ENCODE data around the gene TCHP. TPM values are rescaled to one million over a fixed set of nuclear protein-coding genes. Genes with fewer than 3 reads are reported as not detected.
A peak's percentile ranks its signal among the peaks of the same experiment; 100 is the strongest.

The TCHP gene
- total and polyA plus RNA-seq, 12 donors, result 7.0 to 14.1 (median 9.1) TPM

- H3K4me3 ChIP-seq, result no peak overlapping the region
- DNase-seq, result peak; percentile 30 to 31
- intact Hi-C loops (cut with DNase I), result loop anchor here in 1 of 10 donors (10.0 kb wide), 1 partner anchor 50 kb away; the partner anchor contains the start of genes ANKRD13A and GIT2
- peak overlapping the region in 7 of 10 donors; percentile 8 to 77 (median 48) for H3K27ac ChIP-seq
- WGBS, 2 donors, result 33 to 39% methylated on average over 17 of the region's 17 CpGs
- peaks cover 0 to 95% (median 5%) of the 10 kb centered on the region in 9 donors for H3K36me3 ChIP-seq
- peak; percentile 52 to 82 (median 72) for ATAC-seq
- H3K27me3 ChIP-seq, result no peaks in the 10 kb centered on the region
- no peaks in the 10 kb centered on the region for H3K9me3 ChIP-seq
- peaks cover 1 to 60% (median 54%) of the 10 kb centered on the region in 9 donors for H3K4me1 ChIP-seq
- TF ChIP-seq CTCF (IDR thresholded peaks at IDR 0.05), result peak in 4 of 9 donors; percentile 9 to 33 (median 26)
These were observed 44.7 kb downstream of the TCHP start for GRCh38 chr12:109944561-109945359.

DNA sequence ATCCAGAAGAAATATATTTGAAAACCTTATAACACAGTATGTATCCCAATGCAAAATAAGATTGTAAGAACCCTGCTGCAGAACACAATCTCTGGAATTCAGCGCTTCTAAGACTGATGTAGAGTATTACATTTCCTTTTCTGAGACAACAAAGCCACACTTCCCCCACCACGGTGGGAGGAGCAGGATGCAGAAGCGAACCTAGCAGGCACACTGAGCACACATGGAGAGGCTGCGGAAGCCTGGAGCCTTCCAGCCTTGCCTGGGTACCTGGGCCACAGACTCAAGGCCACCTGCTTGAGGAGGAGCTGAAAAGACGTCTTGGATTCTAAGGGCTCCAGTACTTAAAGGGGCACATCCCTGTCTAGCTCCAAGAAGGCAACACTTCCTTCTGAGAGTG is 46.4 kb downstream of the TCHP start:
- Histone ChIP-seq H3K9me3 (no peaks in the 10 kb centered on the region), H3K4me1 (peaks cover 3 to 77% (median 68%) of the 10 kb centered on the region in 9 donors), H3K4me3 (no peak overlapping the region), H3K27ac (peak overlapping the region in 8 of 10 donors; percentile 13 to 83 (median 76)), H3K36me3 (peaks cover 0 to 97% (median 17%) of the 10 kb centered on the region in 9 donors), H3K27me3 (no peaks in the 10 kb centered on the region)
- WGBS, 2 donors, result 40 to 52% methylated on average over 5 of the region's 5 CpGs
- no peak for TF ChIP-seq CTCF (IDR thresholded peaks at IDR 0.05)
- ATAC-seq (peak in 6 of 8 donors; percentile 32 to 54 (median 37)), DNase-seq (peak in 1 of 2 donors; percentile 28)
- intact Hi-C loops (cut with DNase I), result loop anchor here in 1 of 10 donors (10.0 kb wide), 1 partner anchor 48 kb away; the partner anchor contains the start of genes ANKRD13A and GIT2

- ATAC-seq, result no peak
- no peak for TF ChIP-seq CTCF (IDR thresholded peaks at IDR 0.05)
- Histone ChIP-seq H3K4me3 (no peak overlapping the region), H3K27me3 (no peaks in the 10 kb centered on the region), H3K4me1 (peaks cover 3 to 81% (median 72%) of the 10 kb centered on the region in 9 donors), H3K9me3 (no peaks in the 10 kb centered on the region), H3K27ac (peak overlapping the region in 8 of 10 donors; percentile 13 to 83 (median 76)), H3K36me3 (peaks cover 0 to 97% (median 21%) of the 10 kb centered on the region in 9 donors)
- intact Hi-C loops (cut with DNase I), result loop anchor here in 1 of 10 donors (10.0 kb wide), 1 partner anchor 48 kb away; the partner anchor contains the start of genes ANKRD13A and GIT2
- 93 to 97% methylated on average over 9 of the region's 9 CpGs for WGBS, 2 donors
- DNase-seq, result no peak
These were observed 46.8 kb downstream of the TCHP start for GRCh38 chr12:109946913-109947312.

- TF ChIP-seq CTCF (IDR thresholded peaks at IDR 0.05), result no peak
- Histone ChIP-seq H3K36me3 (peaks cover 0 to 97% (median 27%) of the 10 kb centered on the region in 9 donors), H3K9me3 (no peaks in the 10 kb centered on the region), H3K4me3 (no peak overlapping the region), H3K27me3 (no peaks in the 10 kb centered on the region), H3K4me1 (peaks cover 3 to 87% (median 78%) of the 10 kb centered on the region in 9 donors), H3K27ac (peak overlapping the region in 9 of 10 donors; percentile 13 to 83 (median 76))
- 72 to 76% methylated on average over 3 of the region's 3 CpGs for WGBS, 2 donors
- ATAC-seq, result no peak
- no peak for DNase-seq
- intact Hi-C loops (cut with DNase I), result loop anchor here in 1 of 10 donors (10.0 kb wide), 1 partner anchor 47 kb away; the partner anchor contains the start of genes ANKRD13A and GIT2
These were observed 47.4 kb downstream of the TCHP start for GRCh38 chr12:109947521-109947920.
